Stromal cell of bone marrow (primary cell): ENCODE data around the gene CROCC2.

Source experiments
- DNase-seq: peaks from one replicate; pipeline ENCODE4 v3.0.0-alpha.2; 2012; ENCODE audit warnings: low read depth

Gene CROCC2

DNA sequence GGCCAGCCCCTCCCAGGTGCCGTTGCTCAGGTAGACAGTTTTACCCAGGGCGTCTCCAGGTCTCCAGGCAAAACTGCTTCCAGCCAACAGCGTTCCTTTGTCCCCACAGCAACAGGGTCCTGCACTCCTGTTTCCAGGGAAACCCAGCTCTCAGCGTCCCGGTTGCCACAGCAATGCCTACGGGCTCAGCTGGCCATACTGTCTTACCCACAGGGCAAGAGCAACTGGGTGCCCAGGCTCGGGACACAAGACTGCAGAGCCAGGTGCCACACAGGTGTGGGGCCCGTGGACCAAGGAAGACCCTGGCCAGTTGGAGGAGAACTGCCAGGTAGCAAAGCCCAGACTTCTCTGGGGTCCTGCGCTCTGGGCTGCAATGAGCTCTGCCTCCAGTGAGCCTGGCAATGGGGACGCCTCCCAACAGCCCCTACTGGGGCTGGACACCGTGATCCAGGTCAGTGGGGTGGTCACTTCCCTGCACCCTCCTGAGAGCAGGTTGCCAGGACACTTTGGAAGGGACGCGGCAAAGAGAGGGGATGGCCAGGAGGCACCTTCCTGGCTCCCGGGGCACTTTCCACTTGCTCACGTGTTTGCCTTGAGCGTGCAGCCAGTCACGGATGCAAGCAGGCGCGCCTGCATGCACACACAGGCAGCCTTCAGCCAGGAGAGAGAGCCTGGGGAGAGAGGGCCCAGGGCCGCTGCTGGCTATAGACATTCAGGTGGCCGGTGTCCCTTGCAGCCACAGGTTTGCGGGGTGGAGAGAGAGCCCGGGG lies at the start of gene CROCC2:
Gene CROCC2, plus strand, starts transcription at position 196 of the 770 bp plus-strand sequence. Its CDS starts 178 bp downstream, at position 374.
- no peak for DNase-seq

GRCh38 chr2:240857039-240858008 lies 48.8 kb upstream of the CROCC2 start:
- no peak for DNase-seq

- no peak for DNase-seq
Observed at GRCh38 chr2:240858321-240858720, 47.8 kb upstream of the CROCC2 start.

DNA sequence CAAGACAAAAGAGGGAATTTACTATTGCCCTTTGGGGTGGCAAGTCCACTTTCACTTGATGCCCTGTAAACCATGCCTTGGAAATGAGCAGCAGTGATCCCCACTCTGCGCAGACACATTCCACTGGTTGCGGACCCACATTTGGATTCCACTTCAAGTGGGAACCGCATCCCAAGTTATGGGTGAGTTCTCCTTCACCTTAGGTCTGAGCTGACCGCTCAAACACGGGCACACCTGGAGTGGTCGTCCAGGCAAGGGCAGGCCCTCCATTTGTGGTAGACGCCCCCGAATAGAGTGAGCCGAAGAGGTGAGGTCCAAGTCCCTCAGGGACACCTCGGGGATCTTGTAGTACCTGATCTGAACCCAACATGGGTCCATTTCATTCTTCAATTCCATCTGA lies 47.3 kb upstream of the CROCC2 start:
- DNase-seq: no peak

- no peak for DNase-seq
Observed at GRCh38 chr2:240861547-240861946, 44.6 kb upstream of the CROCC2 start.

GRCh38 chr2:240864475-240864874 lies 41.7 kb upstream of the CROCC2 start:
- no peak for DNase-seq

DNA sequence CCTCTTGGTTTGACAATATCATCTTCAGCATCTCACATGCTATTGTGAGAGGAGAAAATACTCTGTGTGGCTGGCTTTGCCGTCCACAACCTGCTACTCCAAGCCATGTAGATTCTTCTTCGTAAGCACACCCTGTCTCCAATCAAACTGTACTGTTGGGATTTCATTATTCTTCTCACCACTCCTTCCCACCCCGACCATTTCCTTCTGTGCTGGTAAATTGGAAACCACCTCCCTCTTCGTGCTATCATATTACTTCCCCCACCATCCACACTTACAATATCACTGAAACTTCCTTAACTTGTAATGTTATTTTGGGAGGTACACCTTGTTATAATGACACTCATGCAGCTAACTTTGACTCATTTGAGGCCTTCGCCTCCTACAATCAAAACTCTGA lies 40.7 kb upstream of the CROCC2 start:
- no peak for DNase-seq

- no peak for DNase-seq
Observed at GRCh38 chr2:240868286-240869108, 37.6 kb upstream of the CROCC2 start, which contains the start of gene AGXT. Gene AGXT, plus strand, starts transcription at chr2:240868824. Its CDS starts 42 bp downstream, at chr2:240868866.

DNA sequence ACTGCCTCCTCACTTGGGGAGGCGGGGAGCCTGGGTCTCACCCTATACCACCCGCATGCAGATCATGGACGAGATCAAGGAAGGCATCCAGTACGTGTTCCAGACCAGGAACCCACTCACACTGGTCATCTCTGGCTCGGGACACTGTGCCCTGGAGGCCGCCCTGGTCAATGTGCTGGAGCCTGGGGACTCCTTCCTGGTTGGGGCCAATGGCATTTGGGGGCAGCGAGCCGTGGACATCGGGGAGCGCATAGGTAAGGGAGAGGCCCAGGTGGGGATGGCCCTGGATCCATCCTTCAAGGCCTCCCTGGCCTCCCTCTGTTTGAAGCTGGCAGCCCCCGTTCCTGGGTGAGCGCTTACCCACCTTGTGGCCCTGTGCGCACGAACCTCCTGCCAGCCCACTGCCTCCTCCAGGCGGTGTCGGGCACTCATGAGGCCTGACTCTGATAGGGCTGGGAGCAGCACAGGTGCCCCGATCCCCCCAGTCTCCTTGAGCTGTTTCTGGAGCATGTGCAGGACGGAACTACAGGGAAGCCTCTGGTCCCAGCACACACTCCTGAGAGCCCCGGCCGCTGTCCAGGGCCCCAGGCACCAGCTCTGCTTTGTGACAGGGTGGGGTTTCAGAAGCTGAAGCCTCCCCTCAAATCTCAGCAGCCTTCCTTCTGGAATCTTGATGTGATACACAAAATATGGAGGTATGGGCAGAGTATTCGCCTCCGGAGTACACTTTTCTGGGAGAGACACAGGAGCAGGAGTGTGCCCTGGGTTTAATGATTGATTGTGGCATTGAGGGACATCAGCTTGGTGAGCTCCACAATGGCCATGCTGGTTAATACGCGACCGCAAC lies 36.8 kb upstream of the CROCC2 start:
- no peak for DNase-seq

DNA sequence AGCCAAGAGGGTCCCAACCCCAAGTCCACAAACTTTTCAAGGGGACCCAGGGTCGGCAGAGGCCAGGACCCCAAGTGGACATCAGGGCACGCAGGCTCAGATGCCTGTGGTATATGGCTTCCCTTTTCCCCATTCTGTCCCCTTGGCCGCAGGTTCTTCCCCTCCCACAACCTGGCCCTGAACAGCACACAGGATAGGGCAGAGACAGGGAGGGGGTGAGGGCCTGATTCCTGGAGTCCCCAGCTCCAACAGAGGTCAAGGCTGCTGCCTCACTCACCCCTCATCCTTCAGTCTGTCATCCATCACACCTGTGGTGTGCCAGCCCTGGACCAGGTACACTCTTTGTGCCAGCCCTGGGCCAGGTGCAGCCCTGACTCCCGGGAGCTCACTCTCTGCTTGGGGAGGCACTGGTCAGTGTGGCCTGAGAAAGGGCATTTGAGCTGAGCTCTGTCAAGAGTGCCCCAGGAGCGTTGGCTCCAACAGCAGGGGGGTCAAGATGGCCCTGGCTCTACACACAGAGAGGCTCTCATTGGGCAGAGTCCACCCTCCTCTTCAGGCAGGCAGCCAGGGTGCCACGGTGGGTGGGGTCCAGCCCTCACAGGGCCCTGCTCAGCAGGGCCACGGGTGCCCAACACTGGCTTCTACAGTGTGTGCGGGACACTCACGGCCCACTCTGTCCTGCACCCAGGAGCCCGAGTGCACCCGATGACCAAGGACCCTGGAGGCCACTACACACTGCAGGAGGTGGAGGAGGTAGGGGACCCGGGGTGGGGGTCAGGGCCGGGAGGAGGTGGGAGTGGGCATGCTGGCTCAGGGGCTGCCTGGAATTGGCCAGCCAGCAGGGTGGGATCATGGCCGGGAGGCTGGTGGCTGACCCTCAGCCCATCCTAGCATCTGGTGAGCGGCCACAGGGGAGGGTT lies 35.9 kb upstream of the CROCC2 start:
- no peak for DNase-seq

GRCh38 chr2:240871071-240871958 lies 34.8 kb upstream of the CROCC2 start:
- no peak for DNase-seq

DNA sequence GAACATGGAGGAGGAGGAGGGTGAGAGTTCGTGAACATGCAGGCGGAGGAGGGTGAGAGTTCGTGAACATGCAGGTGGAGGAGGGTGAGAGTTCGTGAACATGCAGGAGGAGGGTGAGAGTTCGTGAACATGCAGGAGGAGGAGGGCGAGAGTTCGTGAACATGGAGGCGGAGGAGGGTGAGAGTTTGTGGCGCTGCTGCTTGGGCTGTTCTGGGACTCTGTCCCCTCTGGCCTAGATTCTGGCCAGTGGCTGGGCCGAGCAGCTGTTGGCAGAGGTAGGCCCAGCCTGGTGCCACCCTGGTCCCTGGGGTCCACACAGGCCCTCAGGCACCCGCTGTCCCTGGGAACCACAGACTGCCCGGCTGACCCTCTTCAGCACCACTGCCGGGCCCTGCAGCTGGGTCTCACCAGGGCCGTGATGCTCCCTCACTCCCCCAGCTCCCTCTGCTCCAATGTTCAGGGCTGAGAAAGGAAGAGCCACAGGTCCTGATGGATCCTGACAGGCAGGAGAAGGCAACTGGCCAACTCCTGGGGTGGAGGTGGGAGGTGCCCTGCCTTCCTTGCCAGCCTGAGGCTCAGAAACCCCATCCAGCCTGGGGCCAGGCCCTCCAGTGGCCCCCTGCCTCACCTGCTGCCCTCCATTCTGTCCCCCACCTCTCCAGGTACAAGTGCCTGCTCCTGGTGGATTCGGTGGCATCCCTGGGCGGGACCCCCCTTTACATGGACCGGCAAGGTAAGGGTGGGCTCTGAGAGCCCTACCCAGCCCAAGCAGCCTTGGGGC lies 33.6 kb upstream of the CROCC2 start:
- no peak for DNase-seq

GRCh38 chr2:240873098-240873788 lies 32.9 kb upstream of the CROCC2 start:
- no peak for DNase-seq

DNA sequence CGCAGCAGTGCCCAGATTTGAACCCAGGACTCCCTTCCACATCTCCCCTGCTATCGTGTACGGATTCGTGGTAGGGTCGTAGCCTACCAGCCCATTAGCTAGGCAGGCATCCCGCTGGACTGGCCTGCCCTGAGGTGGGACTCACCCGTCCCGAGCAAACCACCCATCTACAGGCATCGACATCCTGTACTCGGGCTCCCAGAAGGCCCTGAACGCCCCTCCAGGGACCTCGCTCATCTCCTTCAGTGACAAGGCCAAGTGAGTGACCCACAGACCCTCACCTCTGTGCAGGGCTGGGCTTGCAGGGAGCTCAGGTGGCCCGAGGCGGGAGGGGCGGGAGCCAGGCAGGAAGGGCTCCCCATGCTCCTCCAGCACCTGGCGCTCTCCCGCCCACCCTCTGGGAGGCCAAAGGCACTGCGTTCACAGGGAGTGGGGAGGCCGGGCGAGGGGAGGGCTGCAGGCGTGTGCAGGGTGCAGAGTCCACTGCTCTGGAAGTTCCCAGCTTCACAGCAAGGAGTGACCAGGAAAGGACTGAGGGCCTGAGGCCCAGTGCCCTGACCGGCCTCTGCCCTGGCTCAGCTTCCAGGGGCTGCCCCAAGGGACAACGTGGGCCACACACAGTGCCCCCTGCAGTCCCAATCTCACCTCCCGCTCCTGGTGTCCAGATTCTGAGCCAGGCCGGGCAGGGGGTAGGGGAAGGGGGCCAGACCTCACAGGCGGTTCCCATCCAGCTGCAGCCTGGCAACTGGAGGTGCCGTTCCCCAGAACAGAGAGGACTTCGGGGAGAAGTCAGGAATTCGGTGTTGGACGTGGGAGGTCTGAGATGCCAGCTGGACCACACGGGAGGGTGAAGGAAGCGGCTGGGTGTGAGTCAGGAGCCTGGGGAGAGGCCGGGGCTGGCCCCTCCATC lies 32.1 kb upstream of the CROCC2 start:
- no peak for DNase-seq

- no peak for DNase-seq
Observed at GRCh38 chr2:240874715-240875227, 31.4 kb upstream of the CROCC2 start.
